GM12878 (cell line): ENCODE data around the gene SETD1A. TPM values are rescaled to one million over a fixed set of nuclear protein-coding genes. Genes with fewer than 3 reads are reported as not detected.

Experiments
- ATF7 ChIP-seq: fragments of 450-650 bp; IDR thresholded peaks from 2 replicates; pipeline ENCODE4 v1.6.1; 2016; ENCODE audit warnings: low read depth, mild to moderate bottlenecking
- BACH1 ChIP-seq: fragments of 450-650 bp; IDR thresholded peaks from 2 replicates; pipeline ENCODE4 v1.6.1; 2017; ENCODE audit warnings: mild to moderate bottlenecking, borderline replicate concordance
- CBX3 ChIP-seq: fragments of 200-600 bp; sonication (generic); IDR thresholded peaks from 2 replicates; pipeline ENCODE4 v1.6.1; 2016; ENCODE audit warnings: low read depth, borderline replicate concordance
- EED ChIP-seq: sonication (generic); IDR thresholded peaks from 2 replicates; pipeline ENCODE4 v1.6.1; 2016; ENCODE audit warnings: antibody characterized with exemption, low read depth
- ELK1 ChIP-seq: IDR thresholded peaks from 2 replicates; pipeline ENCODE4 v1.6.1; 2012; ENCODE audit warnings: low read depth, low read length, improper control_type of control experiment
- EZH2 ChIP-seq: IDR thresholded peaks from 2 replicates; pipeline ENCODE4 v1.6.1; 2012; ENCODE audit warnings: low read depth, mild to moderate bottlenecking, control low read depth, inconsistent platforms, low read length, borderline replicate concordance; ENCODE audit not compliant: control insufficient read depth
- HSF1 ChIP-seq: fragments of 150-350 bp; IDR thresholded peaks from 2 replicates; pipeline ENCODE4 v1.6.1; 2014; ENCODE audit warnings: mild to moderate bottlenecking, low read depth, low read length
- JUND ChIP-seq: IDR thresholded peaks from 2 replicates; pipeline ENCODE4 v1.6.1; 2012; ENCODE audit warnings: low read depth, mild to moderate bottlenecking, low read length, improper control_type of control experiment, moderate library complexity
- KLF5 ChIP-seq: fragments of 450-650 bp; IDR thresholded peaks from 2 replicates; pipeline ENCODE4 v1.6.1; 2014; ENCODE audit warnings: mild to moderate bottlenecking; ENCODE audit not compliant: partially characterized antibody
- LARP7 ChIP-seq: fragments of 450-650 bp; IDR thresholded peaks from 2 replicates; pipeline ENCODE4 v1.6.1; 2017; ENCODE audit warnings: mild to moderate bottlenecking
- NR2C2 ChIP-seq: IDR thresholded peaks from 2 replicates; pipeline ENCODE4 v1.6.1; 2011; ENCODE audit warnings: borderline replicate concordance, low read depth; ENCODE audit not compliant: control insufficient read depth, insufficient read length
- PAX5 ChIP-seq: IDR thresholded peaks from 2 replicates; pipeline ENCODE4 v1.6.1; 2011; ENCODE audit warnings: low read depth, low read length, borderline replicate concordance
- RCOR1 ChIP-seq: conservative IDR thresholded peaks from 2 replicates; pipeline ENCODE4 v1.6.1; 2012; ENCODE audit warnings: low read depth, low read length, improper control_type of control experiment
- RFX5 ChIP-seq: IDR thresholded peaks from 2 replicates; pipeline ENCODE4 v1.6.1; 2011; ENCODE audit warnings: low read depth, low read length, improper control_type of control experiment
- RUNX3 ChIP-seq: IDR thresholded peaks from 2 replicates; pipeline ENCODE4 v1.6.1; 2012; ENCODE audit warnings: low read length, inconsistent platforms
- SIN3A ChIP-seq: IDR thresholded peaks from 2 replicates; pipeline ENCODE4 v1.6.1; 2012; ENCODE audit warnings: low read depth, low read length, improper control_type of control experiment
- SIX5 ChIP-seq: IDR thresholded peaks from 2 replicates; pipeline ENCODE4 v1.6.1; 2011; ENCODE audit warnings: mild to moderate bottlenecking, low read depth, low read length, moderate library complexity; ENCODE audit not compliant: severe bottlenecking
- SMAD1 ChIP-seq: fragments of 450-650 bp; IDR thresholded peaks from 2 replicates; pipeline ENCODE4 v1.6.1; 2018; ENCODE audit warnings: mild to moderate bottlenecking, low read depth; ENCODE audit not compliant: partially characterized antibody
- SREBF1 ChIP-seq: IDR thresholded peaks from 2 replicates; pipeline ENCODE4 v1.6.1; 2012; ENCODE audit warnings: mild to moderate bottlenecking, low read length
- TBL1XR1 ChIP-seq: IDR thresholded peaks from 2 replicates; pipeline ENCODE4 v1.6.1; 2012; ENCODE audit warnings: low read depth, low read length, improper control_type of control experiment
- ZBED1 ChIP-seq: IDR thresholded peaks from 2 replicates; pipeline ENCODE4 v1.6.1; 2016; ENCODE audit warnings: borderline replicate concordance
- ZBTB33 ChIP-seq: fragments of 450-650 bp; IDR thresholded peaks from 2 replicates; pipeline ENCODE4 v1.6.1; 2017; ENCODE audit warnings: mild to moderate bottlenecking
- ZNF217 ChIP-seq: fragments of 450-650 bp; IDR thresholded peaks from 2 replicates; pipeline ENCODE4 v1.6.1; 2017; ENCODE audit warnings: antibody characterized with exemption, mild to moderate bottlenecking
- ZNF622 ChIP-seq: fragments of 450-650 bp; IDR thresholded peaks from 2 replicates; pipeline ENCODE4 v1.6.1; 2017; ENCODE audit warnings: mild to moderate bottlenecking, inconsistent platforms
- ZNF687 ChIP-seq: fragments of 450-650 bp; IDR thresholded peaks from 2 replicates; pipeline ENCODE4 v1.6.1; 2017; ENCODE audit warnings: mild to moderate bottlenecking, moderate library complexity
- polyA plus RNA-seq, 11 experiments: library from polyadenylated mRNA; depleted of rRNA in 4 of 11; unstranded in 6 of 11; stranded (reverse) in 5 of 11; fragments of >200 nt; fragmentation: Nextera tagmentation in 4 of 11; fragmentation: Illumina TruSeq in 1 of 11; extraction: Ambion mirVana in 4 of 11; extraction: Trizol in 1 of 11; gene quantifications; 1 replicate in 1 of 11; 2 replicates in 10 of 11; pipeline versions ENCODE4 v1.2.1 to v1.2.3, GENCODE V29; 2011 to 2016; ENCODE audit warnings: inconsistent platforms in 2 of 11, missing spikeins in 2 of 11, low read depth in 1 of 11
- total RNA-seq, 4 experiments: library from RNA; depleted of rRNA in 3 of 4; stranded (reverse); fragments of >200 nt in 3 of 4; fragmentation: Illumina TruSeq in 1 of 4; extraction: Trizol in 1 of 4; gene quantifications; 2 replicates each; pipeline versions ENCODE4 v1.2.1 to v1.2.3, GENCODE V29; 2013 to 2021

Gene SETD1A
- total and polyA plus RNA-seq, 10 of the 15 experiments (the other 5 are each of a cell fraction or from before 2014, with no cell fraction given) = 0.02 to 25.9 (median 4.9) TPM

- TF ChIP-seq SIN3A = no peak; the same call in 1 of the 2 replicates
- TF ChIP-seq JUND = no peak
- TF ChIP-seq SIX5 = peak; percentile 96
- TF ChIP-seq EZH2 = no peak
- 0 out of 2 replicates have a peak, but pooled peaks have one; percentile 49 for TF ChIP-seq ELK1
- no peak for TF ChIP-seq HSF1
- no peak for TF ChIP-seq BACH1
- no peak for TF ChIP-seq RUNX3
- TF ChIP-seq ATF7 = no peak
- peak; percentile 42 for TF ChIP-seq TBL1XR1
- TF ChIP-seq ZNF622 = no peak
- no peak for TF ChIP-seq NR2C2
- TF ChIP-seq ZNF217 = no peak
- TF ChIP-seq SMAD1 = no peak
- peak; percentile 95 for TF ChIP-seq SREBF1
- no peak for TF ChIP-seq CBX3
- TF ChIP-seq RFX5 = no peak
- TF ChIP-seq RCOR1 = 0 out of 2 replicates have a peak, but pooled peaks have one; percentile 49
- TF ChIP-seq ZBTB33 = no peak
- no peak for TF ChIP-seq ZNF687
- no peak for TF ChIP-seq PAX5
- TF ChIP-seq EED = no peak
- no peak for TF ChIP-seq ZBED1
- no peak for TF ChIP-seq KLF5
- TF ChIP-seq LARP7 = no peak
Measured at GRCh38 chr16:30922960-30923535, 34.5 kb upstream of the SETD1A start (continued).
